H1 (cell line): Measurements from ENCODE around the gene DUS1L.
A peak's percentile ranks its signal among the peaks of the same experiment; 100 is the strongest.

Experiments
- EP300 ChIP-seq, 2 experiments: IDR thresholded peaks; 1 replicate in 1 of 2; 2 replicates in 1 of 2; pipeline ENCODE4 v1.6.1; 2011 to 2012; ENCODE audit warnings: low read depth in 2 of 2, low read length in 2 of 2, mild to moderate bottlenecking in 2 of 2, borderline replicate concordance in 1 of 2, inconsistent platforms in 1 of 2, moderate library complexity in 1 of 2
- TF ChIP-seq, protein P1 (sequence below), 3 experiments: IDR thresholded peaks; 1 replicate in 2 of 3; 2 replicates in 1 of 3; pipeline versions ENCODE4 v1.5.1 to v1.6.1; 2011; ENCODE audit warnings: low read length in 3 of 3, mild to moderate bottlenecking in 3 of 3, inconsistent platforms in 2 of 3, low read depth in 1 of 3, moderate library complexity in 1 of 3; ENCODE audit not compliant: insufficient read depth in 1 of 3; ENCODE audit errors: control extremely low read depth in 1 of 3

DNA sequence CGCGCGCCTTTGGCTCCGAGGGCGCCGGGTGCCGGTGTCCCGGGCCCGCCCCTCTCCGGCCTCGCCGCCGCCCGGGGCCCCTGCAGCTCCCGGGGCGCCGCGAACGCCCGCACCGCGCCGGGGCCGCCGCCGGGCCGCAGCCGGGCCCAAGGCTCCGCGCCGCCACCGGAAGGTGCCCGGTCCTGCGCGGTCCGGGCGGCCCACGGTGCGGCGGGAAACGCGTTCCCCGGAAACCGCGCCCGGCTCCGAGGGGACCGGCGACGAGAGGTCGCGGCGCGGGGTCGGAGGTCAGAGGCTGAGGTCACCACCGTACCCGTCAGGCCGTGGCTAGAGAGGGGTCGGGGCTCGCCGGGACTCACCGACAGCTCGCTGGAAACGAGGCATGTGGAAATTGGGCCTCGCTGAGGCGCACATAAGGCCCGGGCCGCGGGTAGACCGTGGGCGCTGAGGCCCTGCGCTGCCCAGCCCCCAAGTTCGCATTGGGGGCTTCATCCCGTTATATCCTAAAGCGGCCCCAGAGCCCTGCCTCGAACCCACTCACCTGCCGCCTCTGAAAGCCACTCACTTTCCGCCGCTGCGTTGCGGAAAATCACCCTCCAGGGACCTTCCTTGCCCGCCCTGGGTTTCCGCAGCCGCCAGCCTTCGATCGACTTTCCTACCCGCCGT lies at the start of gene DUS1L:
- TF ChIP-seq EP300 (IDR thresholded peaks at IDR 0.05; ENCODE audit: borderline replicate concordance in 1 of 2, low read depth in 2 of 2, low read length in 2 of 2) = peak; percentile 17 to 60; a peak in 2 of 3 replicates
- TF ChIP-seq, protein P1, sequence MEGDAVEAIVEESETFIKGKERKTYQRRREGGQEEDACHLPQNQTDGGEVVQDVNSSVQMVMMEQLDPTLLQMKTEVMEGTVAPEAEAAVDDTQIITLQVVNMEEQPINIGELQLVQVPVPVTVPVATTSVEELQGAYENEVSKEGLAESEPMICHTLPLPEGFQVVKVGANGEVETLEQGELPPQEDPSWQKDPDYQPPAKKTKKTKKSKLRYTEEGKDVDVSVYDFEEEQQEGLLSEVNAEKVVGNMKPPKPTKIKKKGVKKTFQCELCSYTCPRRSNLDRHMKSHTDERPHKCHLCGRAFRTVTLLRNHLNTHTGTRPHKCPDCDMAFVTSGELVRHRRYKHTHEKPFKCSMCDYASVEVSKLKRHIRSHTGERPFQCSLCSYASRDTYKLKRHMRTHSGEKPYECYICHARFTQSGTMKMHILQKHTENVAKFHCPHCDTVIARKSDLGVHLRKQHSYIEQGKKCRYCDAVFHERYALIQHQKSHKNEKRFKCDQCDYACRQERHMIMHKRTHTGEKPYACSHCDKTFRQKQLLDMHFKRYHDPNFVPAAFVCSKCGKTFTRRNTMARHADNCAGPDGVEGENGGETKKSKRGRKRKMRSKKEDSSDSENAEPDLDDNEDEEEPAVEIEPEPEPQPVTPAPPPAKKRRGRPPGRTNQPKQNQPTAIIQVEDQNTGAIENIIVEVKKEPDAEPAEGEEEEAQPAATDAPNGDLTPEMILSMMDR (IDR thresholded peaks at IDR 0.05; ENCODE audit: control extremely low read depth in 1 of 3, insufficient read depth in 1 of 3, low read depth in 1 of 3, low read length in 3 of 3) = no peak
